Tibial nerve (tissue), 4 donors: Measurements from ENCODE around the gene ZNF324B. TPM values are rescaled to one million over a fixed set of nuclear protein-coding genes. Genes with fewer than 3 reads are reported as not detected.
A peak's percentile ranks its signal among the peaks of the same experiment; 100 is the strongest.
"Not testable (repeated sequence)": the region's sequence is repeated elsewhere in the genome, so short reads cannot be mapped to it uniquely, and the experiment has no call there.

Experiments used
- DNase-seq, 2 donors: peaks; one replicate each; pipeline ENCODE4 v3.0.0-alpha.2; 2019; ENCODE audit warnings: low spot score in 2 of 2
- H3K27ac ChIP-seq, 4 donors: fragments of 200-600 bp; sonication (generic) in 3 of 4; one replicate each; pipeline ENCODE4 v1.5.1; 2017 to 2019; ENCODE audit warnings: mild to moderate bottlenecking in 1 of 4
- H3K27me3 ChIP-seq, 2 donors: fragments of 200-600 bp; sonication (generic) in 1 of 2; one replicate each; pipeline versions ENCODE4 v1.5.1 to v1.6.0; 2017 to 2019
- H3K36me3 ChIP-seq, 3 donors: fragments of 200-600 bp; sonication (generic); one replicate each; pipeline ENCODE4 v1.5.1; 2018 to 2019
- H3K4me1 ChIP-seq, 4 donors: fragments of 200-600 bp; sonication (generic) in 3 of 4; one replicate each; pipeline ENCODE4 v1.5.1; 2017 to 2019
- H3K4me3 ChIP-seq, 4 donors: fragments of 200-600 bp; sonication (generic) in 3 of 4; one replicate each; pipeline ENCODE4 v1.5.1; 2017 to 2019; ENCODE audit warnings: mild to moderate bottlenecking in 1 of 4, moderate library complexity in 1 of 4
- H3K9me3 ChIP-seq, 4 donors: fragments of 200-600 bp; sonication (generic) in 3 of 4; one replicate each; pipeline ENCODE4 v1.5.1; 2017 to 2019
- CTCF ChIP-seq, 5 experiments: fragments of 200-600 bp in 3 of 5; fragments of 450-650 bp in 2 of 5; sonication (generic) in 3 of 5; IDR thresholded peaks; one replicate each; pipeline ENCODE4 v1.5.1; 2016 to 2019; ENCODE audit warnings: antibody characterized with exemption in 5 of 5, mild to moderate bottlenecking in 3 of 5, moderate library complexity in 2 of 5
- EP300 ChIP-seq, 2 donors: sonication (generic); formaldehyde crosslinking; IDR thresholded peaks; one replicate each; pipeline ENCODE4 v1.6.1; 2017; ENCODE audit warnings: antibody characterized with exemption in 2 of 2, mild to moderate bottlenecking in 1 of 2
- POLR2A ChIP-seq, 2 donors: fragments of 450-650 bp; IDR thresholded peaks; one replicate each; pipeline ENCODE4 v1.6.1; 2017; ENCODE audit warnings: antibody characterized with exemption in 2 of 2, mild to moderate bottlenecking in 2 of 2, moderate library complexity in 2 of 2
- WGBS, 2 donors: methylation state at CpG; one replicate each; pipeline ENCODE4 v1.1.5; 2018; 5-methylcytosine and 5-hydroxymethylcytosine counted together
- total RNA-seq, 4 donors: library from RNA; depleted of rRNA; stranded (reverse); fragments of >200 nt; gene quantifications; one replicate each; pipeline ENCODE4 v1.1.0, GENCODE V29; 2016

ZNF324B gene
- total RNA-seq = 10 to 100 TPM; 13.6 to 23.4 (median 15.5) TPM

GRCh38 chr19:58451358-58452101, at the start of gene ZNF324B:
Gene ZNF324B, plus strand, starts transcription at chr19:58451622. Its CDS starts 2,080 bp downstream, at chr19:58453702.
- peaks cover 0 to 14% of the 10 kb centered on the region in 2 donors for H3K27me3 ChIP-seq
- peak; percentile 95 to 96 for DNase-seq
- peaks cover 0 to 22% (median 5%) of the 10 kb centered on the region in 4 donors for H3K4me1 ChIP-seq
- peaks cover 0 to 28% (median 4%) of the 10 kb centered on the region in 3 donors for H3K36me3 ChIP-seq
- 0 to 1% methylated on average over 40 to 49 of the region's 79 CpGs for WGBS, 2 donors
- TF ChIP-seq CTCF (IDR thresholded peaks at IDR 0.05) (no peak), POLR2A (IDR thresholded peaks at IDR 0.05) (peak in 1 of 2 donors; percentile 58), EP300 (IDR thresholded peaks at IDR 0.05) (peak; percentile 82 to 87)
- H3K9me3 ChIP-seq = no peaks in the 10 kb centered on the region
- H3K27ac ChIP-seq = peak within 1 kb of the TSS in 3 of 4 donors; percentile 54 to 87 (median 75)
- peak within 1 kb of the TSS; percentile 69 to 96 (median 86) for H3K4me3 ChIP-seq

- DNase-seq = no peak
- peaks cover 0 to 9% (median 0%) of the 10 kb centered on the region in 3 donors for H3K36me3 ChIP-seq
- H3K27ac ChIP-seq = peak overlapping the region in 3 of 4 donors; percentile 76 to 90 (median 90)
- 33 to 38% methylated on average over 23 of the region's 23 CpGs for WGBS, 2 donors
- no peak for TF ChIP-seq POLR2A (IDR thresholded peaks at IDR 0.05)
- peak in 1 of 5 experiments; percentile 14 for TF ChIP-seq CTCF (IDR thresholded peaks at IDR 0.05)
- TF ChIP-seq EP300 (IDR thresholded peaks at IDR 0.05) = no peak
- no peaks in the 10 kb centered on the region for H3K9me3 ChIP-seq
- peaks cover 0 to 27% (median 15%) of the 10 kb centered on the region in 4 donors for H3K4me1 ChIP-seq
- H3K27me3 ChIP-seq = peaks cover 0 to 14% of the 10 kb centered on the region in 2 donors
- peak overlapping the region; percentile 51 to 79 (median 58) for H3K4me3 ChIP-seq
These were observed 49.5 kb upstream of the ZNF324B start for GRCh38 chr19:58401840-58402421.

GRCh38 chr19:58403920-58404478, 47.4 kb upstream of the ZNF324B start:
- not testable (repeated sequence) for H3K27me3 ChIP-seq, DNase-seq, H3K27ac ChIP-seq, H3K9me3 ChIP-seq, H3K36me3 ChIP-seq, H3K4me3 ChIP-seq
- H3K4me1 ChIP-seq = peaks cover 0 to 36% (median 18%) of the 10 kb centered on the region in 4 donors
- WGBS, 2 donors = 61 to 68% methylated on average over 4 to 5 of the region's 5 CpGs

- no peaks in the 10 kb centered on the region for H3K9me3 ChIP-seq
- TF ChIP-seq EP300 (IDR thresholded peaks at IDR 0.05) (no peak), CTCF (IDR thresholded peaks at IDR 0.05) (peak in 1 of 5 experiments; percentile 33)
- DNase-seq = no peak
- peak overlapping the region in 2 of 4 donors; percentile 96 to 97 for H3K27ac ChIP-seq
- 59 to 68% methylated on average over 10 of the region's 10 CpGs for WGBS, 2 donors
- peak overlapping the region in 3 of 4 donors; percentile 69 to 89 (median 77) for H3K4me3 ChIP-seq
- no peaks in the 10 kb centered on the region for H3K27me3 ChIP-seq
- peaks cover 0 to 10% (median 0%) of the 10 kb centered on the region in 3 donors for H3K36me3 ChIP-seq
- H3K4me1 ChIP-seq = peaks cover 0 to 27% (median 12%) of the 10 kb centered on the region in 4 donors
These were observed 44.4 kb upstream of the ZNF324B start for GRCh38 chr19:58406818-58407657.

- TF ChIP-seq POLR2A (IDR thresholded peaks at IDR 0.05) (no peak), EP300 (IDR thresholded peaks at IDR 0.05) (no peak)
- WGBS, 2 donors = 12 to 20% methylated on average over 14 to 22 of the region's 22 CpGs
- peaks cover 0 to 25% (median 11%) of the 10 kb centered on the region in 4 donors for H3K4me1 ChIP-seq
These were observed 43.7 kb upstream of the ZNF324B start for GRCh38 chr19:58407658-58408151.

More at GRCh38 chr19:58407658-58408151, 43.7 kb upstream of the ZNF324B start:
- Histone ChIP-seq H3K36me3 (peaks cover 0 to 16% (median 0%) of the 10 kb centered on the region in 3 donors), H3K27me3 (no peaks in the 10 kb centered on the region), H3K4me3 (peak overlapping the region; percentile 69 to 89 (median 78)), H3K9me3 (no peaks in the 10 kb centered on the region), H3K27ac (peak overlapping the region; percentile 76 to 97 (median 91))
- DNase-seq = no peak
